HG03457 (cell line): ENCODE measurements around the gene OR1I1.
"Not testable (repeated sequence)": the region's sequence is repeated elsewhere in the genome, so short reads cannot be mapped to it uniquely, and the experiment has no call there.

Experiments used
- ATAC-seq: cut with Tn5 transposase; IDR thresholded peaks from one replicate; pipeline ENCODE4 v1.9.1; 2021; ENCODE audit warnings: moderate number of reproducible peaks; ENCODE audit not compliant: unreplicated experiment

Gene OR1I1

DNA sequence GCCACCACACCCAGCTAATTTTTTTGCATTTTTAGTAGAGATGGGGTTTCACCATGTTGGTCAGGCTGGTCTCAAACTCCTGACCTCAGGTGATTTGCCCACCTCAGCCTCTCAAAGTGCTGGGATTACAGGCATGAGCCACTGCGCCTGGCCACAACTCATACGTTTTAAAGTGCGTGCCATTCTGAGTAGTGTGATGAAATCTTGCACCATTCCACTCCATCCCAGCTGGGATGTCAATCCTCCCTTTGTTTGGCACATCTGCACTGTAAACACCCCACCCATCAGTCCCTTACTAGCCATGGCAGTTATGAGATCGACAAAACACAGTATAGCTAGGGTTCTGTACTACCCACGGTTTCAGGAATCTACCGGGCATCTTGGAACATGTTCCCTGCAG, 16.0 kb downstream of the OR1I1 start:
- ATAC-seq, result not testable (repeated sequence)

DNA sequence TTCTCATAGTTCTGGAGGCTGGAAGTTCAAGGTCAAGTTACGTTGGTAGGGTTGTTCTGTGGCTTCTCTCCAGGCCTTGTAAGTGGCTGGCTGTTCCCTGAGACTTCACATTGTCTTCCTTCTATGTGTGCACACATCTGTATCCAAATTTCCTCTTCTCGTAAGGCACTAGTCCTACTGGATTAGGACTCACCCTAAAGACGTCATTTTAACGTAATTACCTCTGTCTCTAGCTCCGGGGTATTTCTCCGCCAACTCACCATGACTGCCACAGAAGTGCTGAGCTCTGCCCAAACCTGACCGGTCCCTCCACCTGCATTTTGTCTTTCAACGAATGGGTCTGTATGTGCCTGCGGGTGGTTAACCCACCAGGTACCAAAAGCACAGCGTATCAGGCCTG, 16.4 kb downstream of the OR1I1 start:
- ATAC-seq, result no peak

DNA sequence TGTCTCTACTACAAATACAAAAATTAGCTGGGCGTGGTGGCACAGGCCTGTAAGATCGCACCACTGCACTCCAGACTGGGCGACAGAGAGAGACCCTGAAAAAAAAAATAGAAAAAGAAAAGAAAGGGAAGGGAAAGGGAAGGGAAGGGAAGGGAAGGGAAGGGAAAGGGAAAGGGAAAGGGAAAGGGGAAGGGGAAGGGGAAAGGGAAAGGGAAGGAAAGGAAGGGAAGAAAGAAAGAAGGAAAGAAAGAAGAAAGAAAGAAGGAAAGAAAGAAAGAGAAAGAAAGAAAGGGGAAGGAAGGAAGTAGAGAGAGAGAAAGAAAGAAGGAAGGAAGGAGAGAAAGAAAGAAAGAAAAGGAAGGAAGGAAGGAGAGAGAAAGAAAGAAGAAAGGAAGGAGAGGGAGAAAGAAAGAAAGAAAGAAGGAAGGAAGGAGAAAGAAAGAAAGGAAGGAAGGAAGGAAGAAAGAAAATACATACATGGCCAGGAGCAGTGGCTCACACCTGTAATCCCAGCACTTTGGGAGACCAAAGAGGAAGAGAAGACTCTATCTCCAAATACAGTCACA, 17.1 kb downstream of the OR1I1 start:
- no peak for ATAC-seq

DNA sequence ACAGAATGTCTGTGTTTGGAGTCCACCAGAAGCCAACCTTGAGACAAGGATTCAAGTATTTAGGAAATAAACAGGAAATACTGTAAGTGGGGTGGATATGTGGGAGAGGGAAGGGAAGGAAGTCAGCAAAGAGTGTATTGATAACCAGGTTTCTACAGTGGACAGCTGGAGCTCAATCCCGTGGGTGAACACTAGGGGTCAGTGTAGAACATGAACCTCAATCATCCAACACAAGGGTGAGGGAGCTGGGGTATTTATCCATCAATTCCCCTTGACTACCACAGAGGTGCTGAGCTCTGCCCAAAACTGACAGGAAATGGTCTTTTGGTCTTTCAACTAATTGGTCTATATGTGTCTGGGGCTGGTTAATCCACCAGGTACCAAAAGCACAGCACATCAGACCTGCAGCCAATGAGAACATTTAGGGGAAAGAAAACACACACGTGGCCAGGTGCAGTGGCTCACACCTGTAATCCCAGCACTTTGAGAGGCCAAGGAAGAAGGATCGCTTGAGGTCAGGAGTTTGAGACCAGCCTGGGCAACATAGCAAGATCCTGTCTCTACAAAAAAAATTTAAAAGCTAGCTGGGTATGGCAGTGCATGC, 19.6 kb downstream of the OR1I1 start:
- no peak for ATAC-seq

DNA sequence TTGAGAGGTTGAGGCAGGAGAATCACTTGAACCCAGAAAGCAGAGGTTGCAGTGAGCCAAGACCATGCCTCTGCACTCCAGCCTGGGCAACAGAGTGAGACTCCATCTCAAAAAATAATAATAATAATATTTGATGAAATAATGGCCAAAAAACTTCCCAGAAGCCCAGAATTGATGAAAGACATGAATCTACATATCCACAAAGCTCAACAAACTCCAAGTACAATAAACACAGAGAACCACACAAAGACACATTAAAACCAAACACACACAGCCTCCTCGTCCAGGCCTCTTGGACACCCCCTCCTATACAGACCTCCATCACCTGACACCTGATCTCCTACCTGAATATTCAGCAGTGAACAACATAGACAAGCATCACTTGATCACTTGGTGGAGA, 22.0 kb downstream of the OR1I1 start:
- no peak for ATAC-seq

DNA sequence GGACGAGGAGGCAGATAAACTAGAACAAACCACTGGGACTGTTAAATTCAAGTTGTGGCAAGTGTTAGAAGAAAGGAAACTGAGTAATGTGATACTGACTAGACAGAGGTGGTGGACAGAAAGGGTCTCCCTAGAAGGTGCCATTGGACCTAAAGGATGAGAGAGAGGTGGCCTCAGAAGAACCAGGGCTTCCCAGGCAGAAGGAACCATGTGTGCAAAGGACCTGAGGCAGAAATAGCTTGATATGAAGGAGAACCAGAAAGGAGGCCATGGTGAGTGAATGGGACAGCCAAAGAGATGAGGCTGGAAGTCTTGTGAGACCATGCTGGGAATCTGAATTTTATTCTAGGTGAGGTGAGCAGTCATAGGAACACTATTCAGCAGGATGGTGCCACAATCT, 22.4 kb downstream of the OR1I1 start:
- ATAC-seq, result no peak

DNA sequence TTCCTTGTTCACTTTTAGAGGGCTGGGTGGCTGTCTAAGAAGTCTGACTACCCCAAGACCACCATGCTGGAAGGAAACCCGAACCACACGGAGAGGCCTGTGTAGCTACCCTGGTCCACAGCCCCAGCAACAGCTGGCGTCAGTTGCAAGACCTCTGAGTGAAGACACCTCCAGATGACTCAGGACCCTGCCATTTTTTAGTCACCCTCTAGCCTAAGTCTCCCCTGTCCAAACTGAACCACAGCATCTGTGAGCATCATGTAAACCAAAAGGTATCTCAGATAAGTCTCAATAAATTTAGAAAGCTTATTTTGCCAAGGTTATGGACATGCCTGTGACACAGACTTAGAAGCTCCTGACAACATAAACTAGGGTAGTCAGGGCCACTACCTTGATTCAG, 23.0 kb downstream of the OR1I1 start:
- no peak for ATAC-seq

DNA sequence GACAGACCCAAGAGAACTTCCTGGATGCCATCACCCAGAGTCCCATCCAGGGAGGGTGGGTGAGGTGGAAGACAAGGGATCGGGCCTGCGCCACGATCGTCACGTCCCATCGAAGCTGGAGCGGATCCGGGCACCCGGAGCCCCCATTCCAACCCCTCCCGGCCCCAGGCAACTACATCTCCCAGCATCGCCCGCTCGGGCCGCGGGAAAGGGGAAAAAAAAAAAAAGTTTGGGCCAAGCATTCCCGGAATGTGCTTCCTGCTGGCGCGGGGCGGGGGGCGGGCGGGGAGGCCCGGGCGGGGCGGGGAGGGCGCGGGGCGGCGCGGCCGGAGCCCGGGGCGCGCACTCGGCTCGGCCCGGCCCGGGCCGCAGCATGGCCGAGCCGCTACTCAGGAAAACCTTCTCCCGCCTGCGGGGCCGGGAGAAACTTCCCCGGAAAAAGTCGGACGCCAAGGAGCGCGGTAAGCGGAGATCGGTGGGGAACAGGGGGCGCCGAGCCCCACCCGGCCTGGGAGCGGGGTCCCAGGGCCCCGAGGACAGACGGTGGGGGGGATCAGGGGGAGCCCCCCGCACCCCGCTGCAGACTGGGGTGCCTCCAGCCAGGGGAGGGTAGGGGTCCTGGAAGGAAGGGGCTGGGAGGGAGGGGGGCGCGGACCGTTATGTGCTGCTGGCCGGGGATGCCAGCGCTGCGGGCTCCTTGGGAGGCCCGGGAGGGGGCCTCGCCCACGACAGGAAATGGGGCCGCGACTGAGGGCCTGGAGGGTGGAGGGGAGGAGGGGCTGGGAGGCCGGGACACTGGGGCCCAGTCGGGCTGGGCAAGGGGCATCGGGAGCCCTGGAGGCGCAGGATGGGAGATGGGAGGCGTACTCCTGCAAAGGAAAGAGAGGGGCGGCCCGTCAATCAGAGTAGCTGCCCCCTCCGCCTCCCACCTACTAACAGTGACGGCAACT, 25.3 kb downstream of the OR1I1 start, which contains the start of gene SYDE1:
Gene SYDE1 (plus strand): TSS at position 341 of the 950 bp plus-strand sequence. CDS start 33 bp downstream, at position 374.
- ATAC-seq, result no peak

DNA sequence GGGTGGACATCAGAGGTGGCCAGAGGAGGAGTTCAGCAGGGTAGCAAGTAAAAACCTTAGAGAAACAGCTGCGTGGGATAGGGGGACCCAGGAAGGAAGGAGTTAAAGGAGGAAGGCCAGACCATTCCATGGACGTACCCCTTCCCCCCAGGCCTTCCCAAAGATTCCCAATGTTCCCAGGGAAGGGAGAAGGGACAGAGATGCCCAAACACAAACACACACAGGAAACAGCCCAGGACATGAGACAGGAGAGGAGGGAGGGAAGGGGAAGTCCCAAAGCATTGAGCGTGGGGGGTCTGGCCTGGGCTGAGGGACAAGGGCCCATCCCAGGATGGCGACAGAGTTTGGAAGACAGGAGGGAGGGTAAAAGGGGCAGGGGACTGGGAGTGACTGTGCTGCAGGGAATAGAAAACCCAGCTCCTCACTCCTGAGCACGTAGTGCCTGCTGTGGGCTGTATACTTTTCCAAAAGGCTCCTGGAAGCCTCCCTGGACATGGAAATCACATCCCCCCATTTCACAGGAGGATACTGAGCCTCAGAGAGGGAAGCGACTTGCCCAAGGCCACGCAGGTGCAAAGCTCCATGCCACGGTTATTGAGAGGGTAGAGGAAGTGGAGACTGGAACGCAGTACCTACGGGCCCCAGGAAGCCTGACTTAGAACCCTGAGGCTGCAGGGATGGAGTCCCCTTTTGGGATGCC, 26.3 kb downstream of the OR1I1 start:
- no peak for ATAC-seq

DNA sequence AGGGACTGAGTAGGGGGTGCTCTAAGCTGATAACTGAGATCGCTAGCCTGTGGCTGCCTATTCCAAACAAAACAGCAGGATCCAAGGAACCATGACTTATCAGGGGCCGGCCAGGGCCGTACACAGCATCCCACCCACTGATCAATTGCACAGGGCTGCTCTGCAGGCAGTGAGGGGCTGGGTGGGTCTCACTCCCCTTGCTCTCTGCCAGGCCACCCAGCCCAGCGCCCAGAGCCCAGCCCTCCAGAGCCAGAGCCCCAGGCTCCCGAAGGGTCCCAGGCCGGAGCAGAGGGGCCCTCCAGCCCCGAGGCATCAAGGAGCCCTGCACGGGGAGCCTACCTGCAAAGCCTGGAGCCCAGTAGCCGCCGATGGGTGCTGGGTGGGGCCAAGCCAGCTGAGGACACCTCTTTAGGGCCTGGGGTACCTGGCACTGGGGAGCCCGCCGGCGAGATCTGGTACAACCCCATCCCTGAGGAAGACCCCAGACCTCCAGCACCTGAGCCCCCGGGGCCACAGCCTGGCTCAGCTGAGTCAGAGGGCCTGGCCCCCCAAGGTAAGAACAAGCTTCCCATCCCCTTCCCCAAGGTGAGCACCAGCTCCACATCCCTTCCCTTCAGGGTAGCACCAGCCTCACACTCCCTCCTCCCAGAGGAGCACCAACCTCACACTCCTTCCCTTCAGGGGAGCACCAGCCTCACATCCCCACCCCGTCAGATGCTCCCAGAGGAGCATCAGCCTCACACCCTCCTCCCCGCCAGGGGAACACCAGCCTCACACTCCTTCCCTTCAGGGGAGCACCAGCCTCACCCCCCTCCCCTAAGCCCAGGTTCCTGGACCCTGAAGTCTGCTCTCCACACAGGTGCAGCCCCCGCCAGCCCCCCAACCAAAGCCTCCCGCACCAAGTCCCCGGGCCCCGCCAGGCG, 27.1 kb downstream of the OR1I1 start:
- no peak for ATAC-seq

DNA sequence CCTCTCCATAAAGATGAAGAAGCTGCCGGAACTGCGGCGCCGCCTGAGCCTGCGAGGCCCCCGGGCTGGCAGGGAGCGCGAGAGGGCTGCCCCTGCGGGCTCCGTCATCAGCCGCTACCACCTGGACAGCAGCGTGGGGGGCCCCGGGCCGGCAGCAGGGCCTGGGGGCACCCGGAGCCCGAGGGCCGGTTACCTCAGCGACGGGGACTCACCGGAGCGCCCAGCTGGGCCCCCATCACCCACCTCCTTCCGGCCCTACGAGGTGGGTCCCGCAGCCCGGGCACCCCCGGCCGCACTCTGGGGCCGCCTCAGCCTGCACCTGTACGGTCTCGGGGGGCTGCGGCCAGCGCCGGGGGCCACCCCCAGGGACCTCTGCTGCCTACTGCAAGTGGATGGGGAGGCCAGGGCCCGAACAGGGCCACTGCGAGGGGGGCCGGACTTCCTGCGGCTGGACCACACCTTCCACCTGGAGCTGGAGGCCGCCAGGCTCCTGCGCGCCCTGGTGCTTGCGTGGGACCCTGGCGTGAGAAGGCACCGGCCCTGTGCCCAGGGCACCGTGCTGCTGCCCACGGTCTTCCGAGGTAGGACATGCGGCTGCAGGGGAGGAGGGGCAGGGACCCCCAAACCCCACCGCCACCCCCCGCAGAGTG, 27.9 kb downstream of the OR1I1 start:
- ATAC-seq, result no peak

DNA sequence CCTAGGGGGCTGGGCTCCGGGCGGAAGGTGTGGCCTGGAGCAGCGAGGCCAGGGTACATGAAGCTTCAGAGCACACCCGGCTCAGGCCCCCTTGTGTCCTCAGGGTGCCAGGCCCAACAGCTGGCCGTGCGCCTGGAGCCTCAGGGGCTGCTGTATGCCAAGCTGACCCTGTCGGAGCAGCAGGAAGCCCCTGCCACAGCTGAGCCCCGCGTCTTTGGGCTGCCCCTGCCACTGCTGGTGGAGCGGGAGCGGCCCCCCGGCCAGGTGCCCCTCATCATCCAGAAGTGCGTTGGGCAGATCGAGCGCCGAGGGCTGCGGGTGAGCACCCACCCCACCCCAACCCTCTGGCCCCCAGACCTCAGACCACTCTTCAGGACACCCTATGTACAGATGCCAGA, 28.4 kb downstream of the OR1I1 start:
- ATAC-seq, result no peak

DNA sequence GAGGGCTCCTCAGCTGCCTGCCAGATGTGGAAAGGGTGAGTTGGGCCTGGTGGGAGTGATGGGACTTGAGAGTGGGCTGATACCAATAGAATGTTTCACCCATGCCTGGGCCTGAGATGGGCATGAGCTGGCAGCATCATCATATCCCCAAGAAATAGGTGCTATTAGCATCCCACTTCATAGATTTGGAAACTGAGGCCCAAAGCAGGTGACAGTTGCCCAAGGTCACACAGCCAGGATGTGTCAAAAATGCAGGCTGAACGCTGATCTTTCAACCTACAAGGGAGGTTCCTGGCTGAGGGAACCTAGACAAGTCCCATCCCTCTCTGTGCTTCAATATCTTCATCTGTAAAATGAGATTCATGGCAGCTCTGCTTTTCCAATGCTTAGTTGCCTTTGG, 29.7 kb downstream of the OR1I1 start:
- no peak for ATAC-seq

DNA sequence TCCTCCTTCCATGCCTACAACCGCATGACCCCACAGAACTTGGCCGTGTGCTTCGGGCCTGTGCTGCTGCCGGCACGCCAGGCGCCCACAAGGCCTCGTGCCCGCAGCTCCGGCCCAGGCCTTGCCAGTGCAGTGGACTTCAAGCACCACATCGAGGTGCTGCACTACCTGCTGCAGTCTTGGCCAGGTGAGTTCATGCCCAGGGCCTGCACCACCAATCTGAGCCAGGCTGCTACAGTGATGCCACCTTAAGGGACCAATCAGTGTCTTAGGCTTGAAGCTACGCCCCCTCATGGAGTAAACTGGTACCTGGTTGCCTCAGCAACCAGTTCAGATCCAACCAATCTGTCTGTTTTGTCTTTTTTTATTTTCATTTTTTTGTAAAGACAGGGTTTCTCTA, 30.4 kb downstream of the OR1I1 start:
- ATAC-seq, result no peak

DNA sequence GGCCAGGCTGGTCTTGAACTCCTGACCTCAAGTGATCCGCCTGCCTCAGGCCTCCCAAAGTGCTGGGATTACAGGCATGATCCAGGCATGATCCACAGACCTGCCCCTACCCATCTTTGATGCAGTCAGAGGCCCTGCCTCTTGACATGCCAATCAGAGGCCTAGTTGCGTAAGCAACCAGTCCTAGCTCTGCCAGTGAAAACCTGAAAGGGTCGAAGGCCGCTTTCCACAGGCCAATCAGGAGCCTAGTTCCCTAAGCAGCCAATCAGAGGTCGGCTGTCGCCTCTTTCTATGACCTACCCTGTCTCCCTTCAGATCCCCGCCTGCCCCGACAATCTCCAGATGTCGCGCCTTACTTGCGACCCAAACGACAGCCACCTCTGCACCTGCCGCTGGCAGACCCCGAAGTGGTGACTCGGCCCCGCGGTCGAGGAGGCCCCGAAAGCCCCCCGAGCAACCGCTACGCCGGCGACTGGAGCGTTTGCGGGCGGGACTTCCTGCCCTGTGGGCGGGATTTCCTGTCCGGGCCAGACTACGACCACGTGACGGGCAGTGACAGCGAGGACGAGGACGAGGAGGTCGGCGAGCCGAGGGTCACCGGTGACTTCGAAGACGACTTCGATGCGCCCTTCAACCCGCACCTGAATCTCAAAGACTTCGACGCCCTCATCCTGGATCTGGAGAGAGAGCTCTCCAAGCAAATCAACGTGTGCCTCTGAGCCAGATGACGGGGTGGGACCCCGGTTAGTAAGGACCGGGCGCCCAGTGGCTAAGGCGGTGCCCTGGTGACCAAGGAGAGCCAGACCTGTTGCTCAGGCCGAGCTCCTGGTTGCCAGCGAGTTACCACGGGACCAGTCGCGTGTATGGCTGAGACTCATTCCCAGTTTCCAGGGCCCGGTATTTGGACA, 31.5 kb downstream of the OR1I1 start:
- ATAC-seq, result no peak

DNA sequence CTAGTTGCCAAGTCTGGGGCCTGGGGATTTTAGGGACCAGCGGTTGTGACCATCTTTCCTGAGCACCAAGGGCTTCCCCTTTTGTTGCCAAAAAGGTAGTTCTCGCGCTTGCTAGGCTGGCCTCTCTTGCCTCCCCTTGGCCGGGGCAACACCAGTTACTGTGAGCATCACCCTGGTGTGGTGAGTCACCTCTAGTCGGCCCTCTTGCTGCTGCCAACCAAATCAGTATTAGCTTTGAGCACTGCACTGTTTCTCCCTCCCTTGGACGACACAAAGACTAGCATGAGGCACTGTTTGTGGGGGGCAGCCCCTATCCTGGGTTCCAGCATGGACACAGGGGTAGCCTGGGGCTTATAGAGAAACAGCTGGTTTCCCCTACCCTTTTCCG, 32.1 kb downstream of the OR1I1 start:
- no peak for ATAC-seq

DNA sequence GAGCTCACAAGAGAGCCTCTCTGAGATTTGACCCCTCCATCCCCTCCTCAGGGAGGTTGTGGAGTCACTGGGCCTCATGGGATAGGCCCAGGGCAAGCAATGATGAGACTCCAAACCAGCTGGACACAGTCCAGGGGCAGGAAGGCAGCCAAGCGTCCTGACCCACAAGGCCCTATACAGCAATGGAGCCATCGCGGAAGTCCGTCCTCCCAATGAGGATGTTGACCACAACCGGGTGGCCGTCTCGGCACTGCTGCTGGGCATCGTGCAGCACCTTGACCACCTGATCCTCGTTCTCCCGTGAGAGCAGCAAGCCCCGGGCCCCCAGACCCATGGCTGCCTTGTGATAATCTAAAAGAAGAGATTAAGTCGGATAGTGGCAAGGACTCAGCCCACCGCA, 33.1 kb downstream of the OR1I1 start:
- no peak for ATAC-seq

DNA sequence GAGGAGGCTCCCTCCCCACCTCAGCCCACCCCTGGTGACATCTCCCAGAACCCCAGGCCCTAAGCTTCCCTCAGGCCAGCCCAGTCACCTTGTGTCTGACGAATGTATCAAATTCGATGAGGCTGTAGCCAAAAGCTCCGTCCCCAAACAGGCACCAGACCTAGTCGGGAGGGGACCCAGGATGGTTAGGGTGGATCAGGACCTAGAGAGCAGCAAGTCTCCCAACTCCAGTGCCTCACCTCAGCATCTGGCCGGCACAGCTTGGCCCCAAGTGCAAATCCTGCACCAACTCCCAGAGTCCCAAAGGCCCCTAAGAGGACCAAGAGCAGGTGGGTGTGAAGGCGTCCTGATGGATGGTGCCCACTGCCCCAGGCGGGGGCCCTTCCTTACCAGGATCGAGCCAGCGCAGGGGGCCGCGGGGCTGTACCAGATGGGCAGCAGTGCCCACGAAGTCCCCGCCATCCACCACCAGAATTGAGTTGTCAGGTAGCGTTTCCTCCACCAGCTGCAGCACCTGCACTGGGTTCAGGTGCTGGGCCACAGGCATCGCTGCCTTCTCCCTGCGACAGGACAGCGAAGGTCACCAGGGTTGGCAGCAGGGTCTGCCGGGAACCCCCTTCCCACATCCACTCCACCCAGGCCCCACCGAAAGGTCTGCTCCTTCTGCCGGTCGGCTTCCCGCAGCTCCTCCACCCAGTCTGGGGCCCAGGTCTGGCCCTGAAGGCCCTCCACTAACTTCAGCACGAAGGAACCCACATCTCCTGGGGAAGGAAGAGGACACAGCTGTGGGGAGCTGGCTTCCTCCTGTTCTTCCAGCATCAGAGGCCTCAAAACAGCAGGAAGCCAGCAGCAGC, 34.0 kb downstream of the OR1I1 start:
- ATAC-seq, result no peak
